ENCODE measurements around the gene PPP3CA.

- TF ChIP-seq, protein P1, sequence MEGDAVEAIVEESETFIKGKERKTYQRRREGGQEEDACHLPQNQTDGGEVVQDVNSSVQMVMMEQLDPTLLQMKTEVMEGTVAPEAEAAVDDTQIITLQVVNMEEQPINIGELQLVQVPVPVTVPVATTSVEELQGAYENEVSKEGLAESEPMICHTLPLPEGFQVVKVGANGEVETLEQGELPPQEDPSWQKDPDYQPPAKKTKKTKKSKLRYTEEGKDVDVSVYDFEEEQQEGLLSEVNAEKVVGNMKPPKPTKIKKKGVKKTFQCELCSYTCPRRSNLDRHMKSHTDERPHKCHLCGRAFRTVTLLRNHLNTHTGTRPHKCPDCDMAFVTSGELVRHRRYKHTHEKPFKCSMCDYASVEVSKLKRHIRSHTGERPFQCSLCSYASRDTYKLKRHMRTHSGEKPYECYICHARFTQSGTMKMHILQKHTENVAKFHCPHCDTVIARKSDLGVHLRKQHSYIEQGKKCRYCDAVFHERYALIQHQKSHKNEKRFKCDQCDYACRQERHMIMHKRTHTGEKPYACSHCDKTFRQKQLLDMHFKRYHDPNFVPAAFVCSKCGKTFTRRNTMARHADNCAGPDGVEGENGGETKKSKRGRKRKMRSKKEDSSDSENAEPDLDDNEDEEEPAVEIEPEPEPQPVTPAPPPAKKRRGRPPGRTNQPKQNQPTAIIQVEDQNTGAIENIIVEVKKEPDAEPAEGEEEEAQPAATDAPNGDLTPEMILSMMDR (IDR thresholded peaks at IDR 0.05) = no peak
- TF ChIP-seq POLR2A (IDR thresholded peaks at IDR 0.05) = no peak
Observed at GRCh38 chr4:101393256-101393655, 45.9 kb upstream of the PPP3CA start.

All from right lobe of liver (tissue), 4 donors.